OCI-LY7 (cell line): Measurements from ENCODE around the gene ATP1A3. TPM values are rescaled to one million over a fixed set of nuclear protein-coding genes. Genes with fewer than 3 reads are reported as not detected.
A peak's percentile ranks its signal among the peaks of the same experiment; 100 is the strongest.

Experiments used
- BruUV-seq: library from RNA; stranded (reverse); fragments of 400-500 nt; replicated peaks from 2 replicates; lab custom pipeline; 2021; lab: Mats Ljungman, UMichigan
- CTCF ChIA-PET: fragments of 300-600 bp; sonication (Branson Sonifier 250); formaldehyde crosslinking; loops from one replicate; lab custom pipeline; 2022; ENCODE audit warnings: antibody characterized with exemption; ENCODE audit not compliant: unreplicated experiment; lab: Charles Lee
- POLR2A ChIA-PET: fragments of 300-600 bp; sonication (Branson Sonifier 250); formaldehyde crosslinking; loops from one replicate; lab custom pipeline; 2022; ENCODE audit warnings: antibody characterized with exemption; lab: Charles Lee
- DNase-seq: peaks from one replicate; pipeline ENCODE4 v3.0.0-alpha.2; 2015; ENCODE audit warnings: low spot score
- H2AFZ ChIP-seq: fragments of 200-600 bp; sonication (generic), shearing (Covaris generic); 2 replicates; pipeline ENCODE4 v1.6.1; 2014; ENCODE audit warnings: mild to moderate bottlenecking, antibody characterized with exemption, low read length, moderate library complexity
- H3K27ac ChIP-seq: fragments of 200-600 bp; sonication (generic); 2 replicates; pipeline ENCODE4 v1.5.1; 2014; ENCODE audit warnings: mixed run types, low read depth, mild to moderate bottlenecking, moderate library complexity, low read length, inconsistent platforms; ENCODE audit not compliant: poor library complexity, severe bottlenecking
- H3K36me3 ChIP-seq: fragments of 200-600 bp; sonication (generic); 2 replicates; pipeline ENCODE4 v1.6.1; 2014; ENCODE audit warnings: mild to moderate bottlenecking, antibody characterized with exemption, low read length, moderate library complexity, mixed read lengths; ENCODE audit not compliant: insufficient read depth
- H3K4me1 ChIP-seq: fragments of 200-600 bp; sonication (generic); 2 replicates; pipeline ENCODE4 v1.5.1; 2014; ENCODE audit warnings: mild to moderate bottlenecking, low read length; ENCODE audit not compliant: insufficient read depth, poor library complexity, severe bottlenecking
- H3K4me2 ChIP-seq: fragments of 200-600 bp; sonication (generic); 2 replicates; pipeline ENCODE4 v1.6.1; 2014; ENCODE audit warnings: mild to moderate bottlenecking, low read length
- H3K4me3 ChIP-seq: fragments of 200-600 bp; sonication (generic); 2 replicates; pipeline ENCODE4 v1.5.1; 2014; ENCODE audit warnings: mild to moderate bottlenecking, low read depth, low read length; ENCODE audit not compliant: poor library complexity, severe bottlenecking
- H3K79me2 ChIP-seq: fragments of 200-600 bp; sonication (generic); 2 replicates; pipeline ENCODE4 v1.6.1; 2016; ENCODE audit warnings: low read depth, mild to moderate bottlenecking, low read length, moderate library complexity, mixed read lengths; ENCODE audit not compliant: insufficient read depth
- H3K9me2 ChIP-seq: fragments of 200-600 bp; sonication (generic); 2 replicates; pipeline ENCODE4 v1.6.1; 2016; ENCODE audit warnings: mild to moderate bottlenecking, low read length, mixed read lengths; ENCODE audit not compliant: insufficient read depth
- H3K9me3 ChIP-seq: fragments of 200-600 bp; sonication (generic); 2 replicates; pipeline ENCODE4 v1.6.1; 2014; ENCODE audit warnings: mild to moderate bottlenecking, mixed run types, low read length, mixed read lengths
- H4K20me1 ChIP-seq: fragments of 200-600 bp; sonication (generic); 2 replicates; pipeline ENCODE4 v1.6.1; 2014; ENCODE audit warnings: mild to moderate bottlenecking, antibody characterized with exemption, low read length, moderate library complexity, mixed read lengths; ENCODE audit not compliant: insufficient read depth
- CTCF ChIP-seq: fragments of 200-600 bp; sonication (generic); conservative IDR thresholded peaks from 2 replicates; pipeline ENCODE4 v1.5.1; 2014; ENCODE audit warnings: mild to moderate bottlenecking, antibody characterized with exemption, low read length, moderate library complexity, mixed read lengths
- EZH2phosphoT487 ChIP-seq: fragments of 200-600 bp; sonication (generic); IDR thresholded peaks from 2 replicates; pipeline ENCODE4 v1.6.1; 2018; ENCODE audit warnings: low read depth, borderline replicate concordance, mild to moderate bottlenecking, mixed run types, antibody characterized with exemption, low read length, moderate library complexity, mixed read lengths
- intact Hi-C: fragments of 100-400 bp; cut with micrococcal nuclease; formaldehyde crosslinking; loops from one replicate; pipeline ENCODE4 v1.10.0; 2022; ENCODE audit not compliant: unreplicated experiment
- total RNA-seq, 2 experiments: library from RNA; depleted of rRNA in 1 of 2; stranded (reverse); fragments of >200 nt in 1 of 2; shearing (Covaris generic) in 1 of 2; gene quantifications; 2 replicates each; pipeline ENCODE4 v1.2.3, GENCODE V29; 2014 to 2022

The ATP1A3 gene
- total RNA-seq, 2 experiments from 2014 or later: 9.3 to 33.0 TPM

GRCh38 chr19:42030645-42031440, 36.8 kb upstream of the ATP1A3 start:
- Histone ChIP-seq H3K9me3 (no peaks in the 10 kb centered on the region), H3K4me3 (no peak overlapping the region), H3K4me2 (no peak overlapping the region), H2AFZ (no peak overlapping the region), H3K36me3 (no peaks in the 10 kb centered on the region), H3K27ac (no peak overlapping the region), H3K9me2 (no peaks in the 10 kb centered on the region), H3K4me1 (peaks cover 4% of the 10 kb centered on the region), H4K20me1 (no peaks in the 10 kb centered on the region), H3K79me2 (no peaks in the 10 kb centered on the region)
- intact Hi-C loops: loop anchor here (5.0 kb wide), 1 partner anchor 74 kb away; the partner anchor contains the start of gene RABAC1
- DNase-seq: no peak
- TF ChIP-seq EZH2phosphoT487 (no peak), CTCF (no peak)
- ChIA-PET CTCF (no interaction called here), POLR2A (interaction anchor here (0.5 kb wide), 1 partner anchor 70 kb away, joined by 3 read pairs; no protein-coding TSS in a partner anchor)
- no TSS peak for BruUV-seq

GRCh38 chr19:42028304-42029216, 34.5 kb upstream of the ATP1A3 start:
- intact Hi-C loops: no loop called here

More at GRCh38 chr19:42028304-42029216, 34.5 kb upstream of the ATP1A3 start:
- no TSS peak for BruUV-seq
- Histone ChIP-seq H3K4me2 (no peak overlapping the region), H3K79me2 (no peaks in the 10 kb centered on the region), H3K27ac (no peak overlapping the region), H2AFZ (no peak overlapping the region), H3K9me2 (no peaks in the 10 kb centered on the region), H3K9me3 (no peaks in the 10 kb centered on the region), H4K20me1 (no peaks in the 10 kb centered on the region), H3K4me1 (no peaks in the 10 kb centered on the region), H3K36me3 (no peaks in the 10 kb centered on the region), H3K4me3 (no peak overlapping the region)
- peak; percentile 27 for DNase-seq
- POLR2A ChIA-PET: interaction anchor here (0.9 kb wide), 1 partner anchor 21 kb away, joined by 3 read pairs; no protein-coding TSS in a partner anchor
- CTCF ChIA-PET: no interaction called here
- TF ChIP-seq CTCF (peak; percentile 94), EZH2phosphoT487 (no peak)
